OCI-LY7 (cell line): ENCODE data around the gene MIAT. TPM values are rescaled to one million over a fixed set of nuclear protein-coding genes. Genes with fewer than 3 reads are reported as not detected.

Experiments used
- BruUV-seq: library from RNA; stranded (reverse); fragments of 400-500 nt; replicated peaks from 2 replicates; lab custom pipeline; 2021; lab: Mats Ljungman, UMichigan
- CTCF ChIA-PET: fragments of 300-600 bp; sonication (Branson Sonifier 250); formaldehyde crosslinking; loops from one replicate; lab custom pipeline; 2022; ENCODE audit warnings: antibody characterized with exemption; ENCODE audit not compliant: unreplicated experiment; lab: Charles Lee
- POLR2A ChIA-PET: fragments of 300-600 bp; sonication (Branson Sonifier 250); formaldehyde crosslinking; loops from one replicate; lab custom pipeline; 2022; ENCODE audit warnings: antibody characterized with exemption; lab: Charles Lee
- DNase-seq: peaks from one replicate; pipeline ENCODE4 v3.0.0-alpha.2; 2015; ENCODE audit warnings: low spot score
- H2AFZ ChIP-seq: fragments of 200-600 bp; sonication (generic), shearing (Covaris generic); 2 replicates; pipeline ENCODE4 v1.6.1; 2014; ENCODE audit warnings: mild to moderate bottlenecking, antibody characterized with exemption, low read length, moderate library complexity
- H3K27ac ChIP-seq: fragments of 200-600 bp; sonication (generic); 2 replicates; pipeline ENCODE4 v1.5.1; 2014; ENCODE audit warnings: mixed run types, low read depth, mild to moderate bottlenecking, moderate library complexity, low read length, inconsistent platforms; ENCODE audit not compliant: poor library complexity, severe bottlenecking
- H3K36me3 ChIP-seq: fragments of 200-600 bp; sonication (generic); 2 replicates; pipeline ENCODE4 v1.6.1; 2014; ENCODE audit warnings: mild to moderate bottlenecking, antibody characterized with exemption, low read length, moderate library complexity, mixed read lengths; ENCODE audit not compliant: insufficient read depth
- H3K4me1 ChIP-seq: fragments of 200-600 bp; sonication (generic); 2 replicates; pipeline ENCODE4 v1.5.1; 2014; ENCODE audit warnings: mild to moderate bottlenecking, low read length; ENCODE audit not compliant: insufficient read depth, poor library complexity, severe bottlenecking
- H3K4me2 ChIP-seq: fragments of 200-600 bp; sonication (generic); 2 replicates; pipeline ENCODE4 v1.6.1; 2014; ENCODE audit warnings: mild to moderate bottlenecking, low read length
- H3K4me3 ChIP-seq: fragments of 200-600 bp; sonication (generic); 2 replicates; pipeline ENCODE4 v1.5.1; 2014; ENCODE audit warnings: mild to moderate bottlenecking, low read depth, low read length; ENCODE audit not compliant: poor library complexity, severe bottlenecking
- H3K79me2 ChIP-seq: fragments of 200-600 bp; sonication (generic); 2 replicates; pipeline ENCODE4 v1.6.1; 2016; ENCODE audit warnings: low read depth, mild to moderate bottlenecking, low read length, moderate library complexity, mixed read lengths; ENCODE audit not compliant: insufficient read depth
- H3K9me2 ChIP-seq: fragments of 200-600 bp; sonication (generic); 2 replicates; pipeline ENCODE4 v1.6.1; 2016; ENCODE audit warnings: mild to moderate bottlenecking, low read length, mixed read lengths; ENCODE audit not compliant: insufficient read depth
- H3K9me3 ChIP-seq: fragments of 200-600 bp; sonication (generic); 2 replicates; pipeline ENCODE4 v1.6.1; 2014; ENCODE audit warnings: mild to moderate bottlenecking, mixed run types, low read length, mixed read lengths
- H4K20me1 ChIP-seq: fragments of 200-600 bp; sonication (generic); 2 replicates; pipeline ENCODE4 v1.6.1; 2014; ENCODE audit warnings: mild to moderate bottlenecking, antibody characterized with exemption, low read length, moderate library complexity, mixed read lengths; ENCODE audit not compliant: insufficient read depth
- EZH2phosphoT487 ChIP-seq: fragments of 200-600 bp; sonication (generic); IDR thresholded peaks from 2 replicates; pipeline ENCODE4 v1.6.1; 2018; ENCODE audit warnings: low read depth, borderline replicate concordance, mild to moderate bottlenecking, mixed run types, antibody characterized with exemption, low read length, moderate library complexity, mixed read lengths
- intact Hi-C: fragments of 100-400 bp; cut with micrococcal nuclease; formaldehyde crosslinking; loops from one replicate; pipeline ENCODE4 v1.10.0; 2022; ENCODE audit not compliant: unreplicated experiment
- total RNA-seq, 2 experiments: library from RNA; depleted of rRNA in 1 of 2; stranded (reverse); fragments of >200 nt in 1 of 2; shearing (Covaris generic) in 1 of 2; gene quantifications; 2 replicates each; pipeline ENCODE4 v1.2.3, GENCODE V29; 2014 to 2022
- TF ChIP-seq, protein P1 (sequence below): fragments of 200-600 bp; sonication (generic); conservative IDR thresholded peaks from 2 replicates; pipeline ENCODE4 v1.5.1; 2014; ENCODE audit warnings: mild to moderate bottlenecking, antibody characterized with exemption, low read length, moderate library complexity, mixed read lengths

MIAT gene
- total RNA-seq, 2 experiments from 2014 or later: 4.1 to 8.7 TPM

DNA sequence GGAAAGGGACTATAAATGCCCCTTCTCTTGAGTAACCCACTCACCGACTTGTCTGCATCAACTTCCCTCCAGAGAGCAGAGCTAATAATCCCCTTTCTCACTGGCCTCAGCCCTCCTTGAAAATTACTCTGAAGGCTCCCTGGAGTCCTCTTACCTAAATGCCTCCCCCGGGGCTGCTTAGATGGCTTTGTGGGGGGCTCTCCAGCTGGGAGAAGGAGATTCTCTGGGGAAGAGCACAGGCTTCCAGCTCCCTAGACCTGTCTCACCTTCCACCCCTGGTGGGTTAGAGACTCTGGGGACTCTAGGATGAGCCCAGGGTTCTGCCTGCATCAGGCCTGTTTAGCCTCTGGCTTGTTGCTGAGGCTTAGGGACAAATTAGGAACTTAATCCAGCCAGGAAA is 39.8 kb downstream of the MIAT start:
- no peak overlapping the region for H2AFZ ChIP-seq
- BruUV-seq: no TSS peak
- no peak overlapping the region for H3K4me3 ChIP-seq
- peaks cover 18% of the 10 kb centered on the region; the same call in 1 of the 2 replicates for H3K9me3 ChIP-seq
- H3K36me3 ChIP-seq: peaks cover 56% of the 10 kb centered on the region
- DNase-seq: no peak
- POLR2A ChIA-PET: no interaction called here
- TF ChIP-seq EZH2phosphoT487: no peak
- TF ChIP-seq, protein P1, sequence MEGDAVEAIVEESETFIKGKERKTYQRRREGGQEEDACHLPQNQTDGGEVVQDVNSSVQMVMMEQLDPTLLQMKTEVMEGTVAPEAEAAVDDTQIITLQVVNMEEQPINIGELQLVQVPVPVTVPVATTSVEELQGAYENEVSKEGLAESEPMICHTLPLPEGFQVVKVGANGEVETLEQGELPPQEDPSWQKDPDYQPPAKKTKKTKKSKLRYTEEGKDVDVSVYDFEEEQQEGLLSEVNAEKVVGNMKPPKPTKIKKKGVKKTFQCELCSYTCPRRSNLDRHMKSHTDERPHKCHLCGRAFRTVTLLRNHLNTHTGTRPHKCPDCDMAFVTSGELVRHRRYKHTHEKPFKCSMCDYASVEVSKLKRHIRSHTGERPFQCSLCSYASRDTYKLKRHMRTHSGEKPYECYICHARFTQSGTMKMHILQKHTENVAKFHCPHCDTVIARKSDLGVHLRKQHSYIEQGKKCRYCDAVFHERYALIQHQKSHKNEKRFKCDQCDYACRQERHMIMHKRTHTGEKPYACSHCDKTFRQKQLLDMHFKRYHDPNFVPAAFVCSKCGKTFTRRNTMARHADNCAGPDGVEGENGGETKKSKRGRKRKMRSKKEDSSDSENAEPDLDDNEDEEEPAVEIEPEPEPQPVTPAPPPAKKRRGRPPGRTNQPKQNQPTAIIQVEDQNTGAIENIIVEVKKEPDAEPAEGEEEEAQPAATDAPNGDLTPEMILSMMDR: no peak
- intact Hi-C loops: no loop called here
- H3K4me1 ChIP-seq: no peaks in the 10 kb centered on the region
- H4K20me1 ChIP-seq: no peaks in the 10 kb centered on the region
- no peaks in the 10 kb centered on the region for H3K79me2 ChIP-seq
- H3K27ac ChIP-seq: no peak overlapping the region
- CTCF ChIA-PET: no interaction called here
- H3K4me2 ChIP-seq: no peak overlapping the region
- H3K9me2 ChIP-seq: no peaks in the 10 kb centered on the region

DNA sequence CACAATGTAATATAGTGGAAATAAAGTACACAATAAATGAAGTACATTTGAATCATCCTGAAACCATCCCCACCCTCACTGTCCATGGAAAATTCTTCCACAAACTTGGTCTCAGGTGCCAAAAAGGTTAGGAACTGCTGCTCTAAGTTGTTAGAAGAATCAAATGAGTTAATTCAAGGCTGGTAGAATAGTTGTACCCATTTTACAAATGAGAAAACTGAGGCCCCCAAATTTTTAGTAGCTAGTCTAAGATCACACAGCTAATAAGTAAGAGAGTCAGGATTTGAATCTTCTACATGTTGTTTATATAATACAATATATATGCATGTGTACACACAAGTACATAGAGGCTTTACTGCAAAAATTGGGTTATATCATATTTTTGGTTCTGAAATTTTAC is 43.1 kb downstream of the MIAT start:
- TF ChIP-seq, protein P1: no peak
- TF ChIP-seq EZH2phosphoT487: no peak
- Histone ChIP-seq H3K9me3 (peaks cover 18% of the 10 kb centered on the region; the same call in 1 of the 2 replicates), H3K4me2 (no peak overlapping the region), H3K9me2 (no peaks in the 10 kb centered on the region), H3K36me3 (peaks cover 54% of the 10 kb centered on the region), H2AFZ (no peak overlapping the region), H4K20me1 (no peaks in the 10 kb centered on the region), H3K79me2 (no peaks in the 10 kb centered on the region), H3K4me1 (peaks cover 8% of the 10 kb centered on the region), H3K27ac (no peak overlapping the region), H3K4me3 (no peak overlapping the region)
- POLR2A ChIA-PET: no interaction called here
- intact Hi-C loops: no loop called here
- DNase-seq: no peak
- no TSS peak for BruUV-seq
- CTCF ChIA-PET: no interaction called here

DNA sequence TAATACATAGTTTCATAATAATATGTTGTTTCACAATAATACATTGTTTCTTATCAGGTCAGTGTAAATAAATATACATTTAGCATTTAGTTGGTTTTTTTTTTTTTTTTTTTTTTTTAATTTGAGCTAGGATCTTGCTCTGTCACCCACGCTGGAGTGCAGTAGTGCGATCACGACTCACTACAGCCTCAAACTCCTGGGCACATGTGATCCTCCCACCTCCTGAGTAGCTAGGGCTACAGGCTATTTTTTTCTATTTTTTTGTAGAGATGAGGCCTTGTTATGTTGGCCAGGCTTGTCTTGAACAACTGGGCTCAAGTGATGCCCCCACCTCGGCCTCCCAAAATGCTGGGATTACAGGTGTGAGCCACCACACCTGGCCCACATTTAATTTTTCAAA is 43.5 kb downstream of the MIAT start:
- intact Hi-C loops: no loop called here
- TF ChIP-seq EZH2phosphoT487: no peak
- TF ChIP-seq, protein P1: no peak
- Histone ChIP-seq H2AFZ (no peak overlapping the region), H3K4me2 (no peak overlapping the region), H3K79me2 (no peaks in the 10 kb centered on the region), H3K27ac (no peak overlapping the region), H3K4me1 (peaks cover 10% of the 10 kb centered on the region), H3K9me3 (peaks cover 18% of the 10 kb centered on the region; the same call in 1 of the 2 replicates), H4K20me1 (no peaks in the 10 kb centered on the region), H3K9me2 (no peaks in the 10 kb centered on the region), H3K36me3 (peaks cover 51% of the 10 kb centered on the region), H3K4me3 (no peak overlapping the region)
- no TSS peak for BruUV-seq
- DNase-seq: no peak
- CTCF ChIA-PET: no interaction called here
- POLR2A ChIA-PET: no interaction called here
